Measurements from ENCODE around the gene PGC. TPM values are rescaled to one million over a fixed set of nuclear protein-coding genes. Genes with fewer than 3 reads are reported as not detected.

PGC gene
- total and polyA plus RNA-seq, 2 of the 8 experiments (the other 6 are each of a cell fraction or from before 2014, with no cell fraction given) = 0.09 TPM; not detected in 1

DNA sequence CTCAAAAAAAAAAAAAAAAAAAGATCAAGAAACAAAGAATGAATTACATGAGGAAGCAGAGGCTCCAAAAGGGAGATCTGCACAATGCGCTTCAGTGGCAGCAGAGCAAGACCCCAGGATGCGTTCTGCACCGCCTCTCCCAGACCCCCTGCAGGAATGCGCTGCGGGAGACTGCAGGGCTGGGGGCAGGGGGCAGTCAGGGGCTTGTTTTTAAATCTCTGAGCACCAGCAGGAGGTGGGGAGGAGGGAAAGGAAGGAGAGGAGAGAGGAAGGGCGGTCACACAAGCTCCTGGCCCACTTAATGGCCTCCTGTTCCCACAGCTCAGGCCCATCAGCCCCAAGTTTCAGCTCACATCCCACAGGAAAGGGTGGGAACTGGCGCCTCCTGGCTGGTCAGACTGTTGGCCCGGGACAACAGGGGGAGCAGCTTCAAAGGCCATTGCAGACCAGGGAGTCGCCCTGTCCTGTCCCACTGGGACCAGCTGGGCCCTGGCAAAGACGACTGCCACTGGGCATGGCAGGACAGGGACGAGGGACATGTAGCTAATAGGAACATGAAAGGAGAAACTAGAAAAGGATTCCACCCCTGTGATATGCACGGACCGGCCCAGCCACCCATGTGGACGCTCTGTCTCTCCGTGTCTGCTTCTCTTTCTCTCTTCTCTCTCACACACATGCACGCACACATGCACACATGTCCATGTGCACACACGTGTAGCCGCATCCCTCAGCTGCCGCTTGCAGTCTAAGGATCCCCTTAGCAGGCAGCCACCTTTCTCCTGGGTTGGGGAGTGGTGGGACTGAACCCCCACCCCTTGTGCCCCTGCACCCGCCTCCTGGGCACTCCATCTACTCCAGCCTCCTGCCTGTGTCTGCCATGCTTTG, 46.5 kb downstream of the PGC start:
- no peak for TF ChIP-seq HDAC2 (IDR thresholded peaks at IDR 0.05; ENCODE audit: borderline replicate concordance in 1 of 2, low read depth in 2 of 2, low read length in 2 of 2)
- peak in 1 of 2 experiments; percentile 27; a peak in 2 of 4 replicates for TF ChIP-seq RAD21 (IDR thresholded peaks at IDR 0.05 in 1 of 2, conservative IDR thresholded peaks at IDR 0.05 in 1 of 2; ENCODE audit: low read depth in 2 of 2, low read length in 2 of 2)
- TF ChIP-seq CREB1 (IDR thresholded peaks at IDR 0.05) = no peak
- TF ChIP-seq, protein P1, sequence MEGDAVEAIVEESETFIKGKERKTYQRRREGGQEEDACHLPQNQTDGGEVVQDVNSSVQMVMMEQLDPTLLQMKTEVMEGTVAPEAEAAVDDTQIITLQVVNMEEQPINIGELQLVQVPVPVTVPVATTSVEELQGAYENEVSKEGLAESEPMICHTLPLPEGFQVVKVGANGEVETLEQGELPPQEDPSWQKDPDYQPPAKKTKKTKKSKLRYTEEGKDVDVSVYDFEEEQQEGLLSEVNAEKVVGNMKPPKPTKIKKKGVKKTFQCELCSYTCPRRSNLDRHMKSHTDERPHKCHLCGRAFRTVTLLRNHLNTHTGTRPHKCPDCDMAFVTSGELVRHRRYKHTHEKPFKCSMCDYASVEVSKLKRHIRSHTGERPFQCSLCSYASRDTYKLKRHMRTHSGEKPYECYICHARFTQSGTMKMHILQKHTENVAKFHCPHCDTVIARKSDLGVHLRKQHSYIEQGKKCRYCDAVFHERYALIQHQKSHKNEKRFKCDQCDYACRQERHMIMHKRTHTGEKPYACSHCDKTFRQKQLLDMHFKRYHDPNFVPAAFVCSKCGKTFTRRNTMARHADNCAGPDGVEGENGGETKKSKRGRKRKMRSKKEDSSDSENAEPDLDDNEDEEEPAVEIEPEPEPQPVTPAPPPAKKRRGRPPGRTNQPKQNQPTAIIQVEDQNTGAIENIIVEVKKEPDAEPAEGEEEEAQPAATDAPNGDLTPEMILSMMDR (IDR thresholded peaks at IDR 0.05; ENCODE audit: control extremely low read depth in 1 of 3, insufficient read depth in 1 of 3, low read depth in 1 of 3, low read length in 3 of 3) = peak in 2 of 3 experiments; percentile 32 to 36; a peak in 2 of 4 replicates
- TF ChIP-seq CTBP2 (IDR thresholded peaks at IDR 0.05; ENCODE audit: borderline replicate concordance, insufficient read depth, insufficient read length, low read length) = no peak
- no peak overlapping the region for H3K4ac ChIP-seq (replicated peaks; ENCODE audit: insufficient read length, low read depth, low read length)
- no peak overlapping the region for H3K27ac ChIP-seq (ENCODE audit: low read depth, low read length)
- no peak overlapping the region for H3K4me3 ChIP-seq (ENCODE audit: extremely low read depth in 1 of 4, insufficient read depth in 2 of 4, low read depth in 3 of 4, low read length in 4 of 4)
- H2AK5ac ChIP-seq (ENCODE audit: low read depth, low read length) = no peak overlapping the region
- no peaks in the 10 kb centered on the region for H3K79me2 ChIP-seq (ENCODE audit: control insufficient read depth in 1 of 2, insufficient read depth in 2 of 2, low read length in 2 of 2)
- peak overlapping the region; percentile 92; the same call in 1 of the 2 replicates for H2BK12ac ChIP-seq (ENCODE audit: low read depth, low read length)
- 0 out of 2 replicates have a peak, but pooled peaks cover 2% of the 10 kb centered on the region for H3K79me1 ChIP-seq (ENCODE audit: low read depth, low read length)
- no peak overlapping the region for H2BK120ac ChIP-seq (replicated peaks; ENCODE audit: low read depth, low read length)
- no peak overlapping the region for H4K91ac ChIP-seq (replicated peaks; ENCODE audit: insufficient read length, low read length)
- H3K36me3 ChIP-seq (ENCODE audit: control insufficient read depth in 2 of 4, insufficient read depth in 4 of 4, low read length in 3 of 4) = no peaks in the 10 kb centered on the region
- no peaks in the 10 kb centered on the region for H3K9me3 ChIP-seq (ENCODE audit: insufficient read depth in 2 of 2, low read depth in 1 of 2, low read length in 1 of 2)
- DNase-seq (ENCODE audit: low read depth in 1 of 2, low spot score in 2 of 2) (no peak), FAIRE-seq (no peak)
- no peaks in the 10 kb centered on the region; a peak in 2 of 7 replicates for H3K27me3 ChIP-seq (replicated peaks in 1 of 4; ENCODE audit: control insufficient read depth in 3 of 4, extremely low read depth in 1 of 4, insufficient read depth in 3 of 4, low read length in 3 of 4)
- H3K23me2 ChIP-seq (ENCODE audit: low read depth, low read length) = no peaks in the 10 kb centered on the region
- no peak overlapping the region for H3K14ac ChIP-seq (ENCODE audit: insufficient read length)
- CTCF ChIA-PET (ENCODE audit: partially characterized antibody) = interaction anchor here (0.6 to 12.5 kb wide), 14 partner anchors 8 to 726 kb away, joined by 3 to 181 read pairs (median 4); partner anchors contain the start of gene TOMM6
- H3K18ac ChIP-seq (ENCODE audit: extremely low read depth, low read length) = peak overlapping the region; percentile 83; the same call in 1 of the 2 replicates
- H3K23ac ChIP-seq (ENCODE audit: insufficient read length) = no peak overlapping the region
- H2BK5ac ChIP-seq (ENCODE audit: low read depth, low read length) = peak overlapping the region; percentile 75; the same call in 1 of the 2 replicates
- H3K9ac ChIP-seq (replicated peaks in 1 of 4; ENCODE audit: extremely low read depth in 1 of 4, low read depth in 3 of 4, low read length in 3 of 4) = no peak overlapping the region
- H2BK15ac ChIP-seq (ENCODE audit: low read length) = peak overlapping the region; percentile 95
- no peak overlapping the region for H3K56ac ChIP-seq (replicated peaks; ENCODE audit: insufficient read length, low read depth, low read length)
- peaks cover 0 to 8% (median 2%) of the 10 kb centered on the region in 4 experiments; a peak in 5 of 7 replicates for H3K4me1 ChIP-seq (replicated peaks in 1 of 4; ENCODE audit: control insufficient read depth in 3 of 4, insufficient read depth in 4 of 4, low read length in 3 of 4)
- H2AFZ ChIP-seq (ENCODE audit: low read length) = no peak overlapping the region
- 72% methylated on average over 20 of the region's 20 CpGs; no CpG with 5 or more reads in 1 of the 2 experiments for WGBS, 2 experiments (ENCODE audit: extremely low coverage in 1 of 2, insufficient coverage in 1 of 2, insufficient read length in 1 of 2, insufficient replicate concordance in 2 of 2, low coverage in 1 of 2, low lambda C conversion rate in 2 of 2, missing lambda C conversion rate in 1 of 2)
- POLR2A ChIA-PET (ENCODE audit: partially characterized antibody) = interaction anchor here (1.7 kb wide), 1 partner anchor 15 kb away, joined by 4 read pairs; no protein-coding TSS in a partner anchor
- H3K4me2 ChIP-seq (ENCODE audit: insufficient read depth in 1 of 2, low read depth in 2 of 2, low read length in 2 of 2) = no peak overlapping the region
- no peak overlapping the region; the same call in 1 of the 2 replicates for H4K8ac ChIP-seq (ENCODE audit: extremely low read depth, insufficient read depth, low read length)
- no peak overlapping the region for H2BK20ac ChIP-seq (ENCODE audit: low read length)
- peaks cover 0 to 3% of the 10 kb centered on the region in 2 experiments for H4K20me1 ChIP-seq (replicated peaks in 1 of 2; ENCODE audit: control insufficient read depth in 1 of 2, insufficient read depth in 2 of 2, low read length in 2 of 2)
- no peak overlapping the region for H4K5ac ChIP-seq (ENCODE audit: insufficient read length, low read depth, low read length)

Measured in H1 (cell line).